K562 treated with DMSO at 1 percent for 4 hours (cell line): ENCODE data around the gene OR5H1. TPM values are rescaled to one million over a fixed set of nuclear protein-coding genes. Genes with fewer than 3 reads are reported as not detected.

Source experiments
- total RNA-seq: library from RNA; unstranded; fragments of 300-600 nt; gene quantifications from 2 replicates; pipeline ENCODE4 v1.2.3, GENCODE V29; 2022; ENCODE audit not compliant: insufficient read depth

OR5H1 gene
- total RNA-seq = not detected in 2 replicates

GRCh38 chr3:98130421-98130820 is at the start of gene OR5H1:
Gene OR5H1 (plus strand): TSS chr3:98130721. CDS start chr3:98132698, 1,977 bp downstream.

GRCh38 chr3:98086873-98087272 is 43.6 kb upstream of the OR5H1 start, which contains the start of gene OR5AC2:
Gene OR5AC2 (plus strand): TSS chr3:98087173. CDS start chr3:98087173, 0 bp downstream.

GRCh38 chr3:98147179-98147578 is 16.7 kb downstream of the OR5H1 start, which contains the start of gene OR5H14:
Gene OR5H14 (plus strand): TSS chr3:98147479. CDS start chr3:98149386, 1,907 bp downstream.

GRCh38 chr3:98166396-98166795 is 35.9 kb downstream of the OR5H1 start, which contains the start of gene OR5H15:
Gene OR5H15 (plus strand): TSS chr3:98166696. CDS start chr3:98168700, 2,004 bp downstream.

Other genes with a start within 250 kb of the OR5H1 start
- gene RIOX2, start 158.3 kb upstream of the OR5H1 start, total RNA-seq = 5.4 and 6.0 TPM in 2 replicates
- not detected in 2 replicates for gene GABRR3, start 95.4 kb upstream of the OR5H1 start, total RNA-seq
- gene OR5AC2, start 43.5 kb upstream of the OR5H1 start, total RNA-seq = not detected in 2 replicates
- gene OR5H14, start 16.8 kb downstream of the OR5H1 start, total RNA-seq = not detected in 2 replicates
- not detected in 2 replicates for gene OR5H15, start 36.0 kb downstream of the OR5H1 start, total RNA-seq
- gene OR5H6, start 133.5 kb downstream of the OR5H1 start, total RNA-seq = not detected in 2 replicates
- gene OR5H2, start 151.8 kb downstream of the OR5H1 start, total RNA-seq = not detected in 2 replicates
- gene OR5K4, start 223.1 kb downstream of the OR5H1 start, total RNA-seq = not detected in 2 replicates